GM12892 (cell line): ENCODE data around the gene VSIR.

ENCODE experiments used
- POLR2A ChIP-seq: IDR thresholded peaks from 2 replicates; pipeline ENCODE4 v1.6.1; 2011; ENCODE audit warnings: low read depth, low read length, control low read depth
- POLR2AphosphoS5 ChIP-seq: IDR thresholded peaks from 2 replicates; pipeline ENCODE4 v1.6.1; 2011; ENCODE audit warnings: low read depth, low read length, control low read depth
- TAF1 ChIP-seq: IDR thresholded peaks from 2 replicates; pipeline ENCODE4 v1.6.1; 2011; ENCODE audit warnings: low read depth, mild to moderate bottlenecking, control low read depth, low read length, borderline replicate concordance

- no peak for TF ChIP-seq POLR2AphosphoS5
- TF ChIP-seq POLR2A: no peak
- no peak for TF ChIP-seq TAF1
These were observed 19.3 kb downstream of the VSIR start for GRCh38 chr10:71753960-71754505.
